Measurements from ENCODE around the gene HVCN1.
A peak's percentile ranks its signal among the peaks of the same experiment; 100 is the strongest.
"Not testable (repeated sequence)": the region's sequence is repeated elsewhere in the genome, so short reads cannot be mapped to it uniquely, and the experiment has no call there.

Gene HVCN1

DNA sequence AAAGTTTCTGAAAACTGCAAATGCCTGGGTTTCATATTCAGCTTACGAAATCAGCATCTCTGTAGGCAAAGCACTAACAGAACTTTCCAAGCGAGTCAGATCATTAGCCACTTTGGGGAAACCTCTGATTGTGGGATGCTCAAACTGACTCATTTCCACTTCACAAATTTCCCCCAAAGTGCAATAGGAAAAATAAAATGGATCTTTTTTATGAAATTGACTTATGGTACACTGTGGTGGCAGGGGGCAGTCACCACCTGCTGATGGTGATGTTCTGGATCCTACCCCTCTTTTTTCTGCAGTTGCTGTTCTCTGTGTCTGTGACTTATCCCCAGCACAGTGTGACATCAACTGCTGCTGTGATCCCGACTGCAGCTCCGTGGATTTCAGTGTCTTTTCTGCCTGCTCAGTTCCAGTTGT lies 69.4 kb downstream of the HVCN1 start:
- peak in 1 of 4 experiments; percentile 25 for DNase-seq (ENCODE audit: low read depth in 4 of 4, low spot score in 1 of 4)

DNA sequence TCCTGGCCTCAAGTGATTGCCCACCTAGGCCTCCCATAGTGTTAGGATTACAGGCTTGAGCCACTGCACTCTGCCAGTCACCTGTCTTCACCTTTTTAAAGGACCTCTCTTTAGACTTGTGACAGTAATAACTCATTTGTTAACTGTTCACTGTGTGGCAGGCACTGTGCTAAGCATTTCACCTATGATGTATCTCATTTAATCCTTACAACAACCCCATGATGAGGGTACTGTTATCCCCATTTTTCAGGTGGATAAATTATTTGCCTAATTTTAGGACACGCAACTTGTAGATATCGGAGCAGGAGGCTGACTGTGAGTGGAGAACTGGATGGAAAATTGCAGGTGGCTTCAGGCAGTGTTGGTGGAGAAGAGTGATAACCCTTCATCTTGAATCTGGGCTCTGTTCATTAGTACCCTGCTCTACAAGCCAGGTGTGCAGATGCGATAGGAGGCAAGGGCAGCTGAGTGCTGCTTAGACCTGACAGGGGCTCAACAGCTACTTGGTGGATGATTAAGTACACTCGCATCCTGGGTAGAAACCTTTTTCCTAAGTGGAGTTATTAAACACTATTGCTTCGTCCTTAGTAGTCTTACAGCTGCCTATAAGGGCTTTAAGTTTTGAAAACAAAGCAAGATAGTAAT lies 72.3 kb downstream of the HVCN1 start:
- no peak for DNase-seq (ENCODE audit: low read depth in 4 of 4, low spot score in 1 of 4)

DNA sequence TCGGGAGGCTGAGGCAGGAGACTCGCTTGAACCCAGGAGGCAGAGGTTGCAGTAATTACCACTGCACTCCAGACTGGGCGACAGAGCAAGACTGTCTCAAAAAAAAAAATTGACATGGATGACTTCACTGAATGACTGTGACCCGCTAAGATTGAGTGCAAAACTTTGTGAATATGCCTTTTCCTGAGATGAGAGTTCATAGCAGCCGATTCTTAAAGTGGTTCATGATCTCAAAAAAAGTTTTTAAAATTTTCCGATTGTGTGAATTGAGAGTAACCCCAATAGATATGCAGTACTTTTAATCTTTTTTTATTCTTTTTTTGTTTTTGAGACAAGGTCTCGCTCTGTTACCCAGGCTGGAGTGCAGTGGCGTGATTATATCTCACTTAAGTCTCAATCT lies 73.7 kb downstream of the HVCN1 start:
- no peak for DNase-seq (ENCODE audit: low read depth in 4 of 4, low spot score in 1 of 4)

DNA sequence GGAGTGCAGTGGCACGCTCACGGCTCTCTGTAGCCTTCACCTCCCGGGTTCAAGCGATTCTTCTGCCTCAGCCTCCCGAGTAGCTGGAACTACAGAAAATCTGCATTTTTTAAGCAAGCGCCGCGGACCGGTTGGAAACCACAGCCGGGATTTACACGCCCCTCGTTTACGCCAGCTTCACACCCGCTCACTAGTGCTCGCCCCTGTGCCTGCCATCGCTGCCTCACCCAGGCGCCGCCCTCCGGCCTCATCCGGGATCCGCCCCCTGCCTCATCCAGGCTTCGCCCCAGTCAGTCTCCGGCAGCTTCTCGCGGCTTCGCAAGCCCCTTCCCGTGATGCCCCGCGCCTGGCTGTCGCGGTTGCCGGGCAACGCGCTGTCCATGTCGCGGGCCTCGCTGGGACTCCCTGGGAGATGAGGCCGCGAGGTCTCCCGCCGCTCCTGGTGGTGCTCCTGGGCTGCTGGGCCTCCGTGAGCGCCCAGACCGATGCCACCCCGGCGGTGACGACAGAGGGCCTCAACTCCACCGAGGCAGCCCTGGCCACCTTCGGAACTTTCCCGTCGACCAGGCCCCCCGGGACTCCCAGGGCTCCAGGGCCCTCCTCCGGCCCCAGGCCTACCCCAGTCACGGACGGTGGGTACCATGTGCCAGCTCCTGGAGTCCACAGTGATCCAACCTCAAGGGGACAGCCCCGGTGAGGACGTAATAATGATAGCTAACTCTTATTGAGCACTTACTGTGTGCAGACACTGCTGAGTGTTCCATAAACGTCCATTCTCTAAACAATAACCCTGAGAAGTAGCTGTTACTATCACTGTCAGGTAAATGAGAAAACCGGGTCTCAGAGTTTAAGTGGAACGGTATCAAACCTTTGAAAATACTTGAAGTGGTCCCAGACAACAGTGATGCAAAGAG lies 74.9 kb downstream of the HVCN1 start, which contains the start of gene TCTN1:
TCTN1 (plus strand) TSS at position 359 of the 914 bp plus-strand sequence; CDS start at position 413, 54 bp downstream.
- DNase-seq (ENCODE audit: low read depth in 4 of 4, low spot score in 1 of 4), result peak; percentile 90 to 98 (median 93)

DNA sequence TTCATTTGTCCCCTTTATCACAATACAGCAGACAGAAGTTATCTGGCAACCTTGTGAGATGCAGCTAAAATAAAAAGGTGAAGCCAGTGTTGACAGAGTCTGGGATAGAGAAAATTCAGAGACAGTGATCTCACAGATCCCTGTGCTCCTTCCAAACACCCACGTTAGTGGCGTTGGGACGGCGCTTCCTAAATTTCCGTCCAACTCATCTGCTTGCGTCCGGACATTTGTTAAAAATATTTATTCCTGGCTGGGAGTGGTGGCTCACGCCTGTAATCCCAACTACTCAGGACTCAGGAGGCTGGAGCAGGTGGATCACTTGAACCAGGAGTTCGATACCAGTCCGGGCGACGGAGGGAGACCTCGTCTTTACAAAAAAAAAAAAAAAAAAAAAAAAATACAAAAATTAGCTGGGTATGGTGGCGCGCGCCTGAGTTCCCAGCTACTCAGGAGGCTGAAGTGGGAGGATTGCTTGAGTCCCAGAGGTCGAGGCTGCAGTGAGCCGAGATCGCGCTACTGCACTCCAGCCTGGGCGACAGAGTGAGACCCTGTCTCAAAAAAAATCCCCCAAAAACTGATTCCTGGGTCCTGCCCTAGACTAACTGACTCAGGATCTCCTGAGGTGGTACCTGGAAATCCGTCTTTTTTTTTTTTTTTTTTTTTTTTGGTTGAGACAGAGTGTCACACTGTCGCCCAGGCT lies 75.7 kb downstream of the HVCN1 start:
- no peak for DNase-seq (ENCODE audit: low read depth in 4 of 4, low spot score in 1 of 4)

DNA sequence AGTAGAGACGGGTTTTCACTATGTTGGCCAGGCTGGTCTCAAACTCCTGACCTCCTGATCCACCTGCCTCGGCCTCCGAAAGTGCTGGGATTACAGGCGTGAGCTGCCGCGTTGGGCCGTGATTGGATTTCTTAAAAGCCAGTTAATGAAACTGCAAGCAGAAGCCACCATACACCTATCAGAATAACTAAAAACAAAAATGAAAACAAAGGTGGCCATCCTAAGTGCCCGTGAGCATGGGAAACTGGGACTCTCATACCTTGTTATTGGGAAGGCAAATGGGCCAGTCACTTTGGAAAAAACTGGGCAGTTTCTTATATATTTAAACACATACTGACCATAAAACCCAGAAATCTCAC lies 82.7 kb downstream of the HVCN1 start:
- DNase-seq (ENCODE audit: low read depth in 4 of 4, low spot score in 1 of 4), result no peak

DNA sequence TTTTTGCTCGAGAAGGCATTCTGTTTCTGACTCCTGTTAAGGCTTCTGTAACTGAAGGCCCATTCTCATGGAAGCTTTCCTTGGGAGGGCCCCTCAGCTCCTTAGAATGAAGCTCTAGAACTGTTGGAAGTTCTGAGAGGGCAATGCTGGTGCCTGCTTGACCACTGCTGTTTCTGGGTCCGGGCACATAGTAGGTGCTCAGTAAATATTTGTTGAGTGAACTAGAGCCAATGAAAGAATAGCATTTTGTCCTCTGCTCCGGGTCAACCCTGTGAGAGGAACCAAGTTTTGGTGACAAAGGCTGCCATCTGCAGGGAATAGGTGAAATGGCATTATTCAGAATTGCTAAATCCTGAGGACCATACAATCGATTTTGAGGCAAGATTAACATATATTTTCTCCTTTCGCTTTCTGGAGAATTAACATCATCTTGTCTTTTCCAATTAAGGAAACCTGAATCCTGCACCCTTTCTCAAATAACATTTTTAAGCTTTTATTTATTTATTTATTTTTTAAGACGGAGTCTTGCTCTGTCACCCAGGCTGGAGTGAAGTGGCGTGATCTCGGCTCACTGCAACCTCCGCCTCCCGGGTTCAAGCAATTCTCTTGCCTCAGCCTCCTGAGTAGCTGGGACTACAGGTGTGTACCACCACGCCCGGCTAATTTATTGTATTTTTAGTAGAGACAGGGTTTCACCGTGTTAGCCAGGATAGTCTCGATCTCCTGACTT lies 86.7 kb downstream of the HVCN1 start:
- DNase-seq (ENCODE audit: low read depth in 4 of 4, low spot score in 1 of 4), result not testable (repeated sequence)

DNA sequence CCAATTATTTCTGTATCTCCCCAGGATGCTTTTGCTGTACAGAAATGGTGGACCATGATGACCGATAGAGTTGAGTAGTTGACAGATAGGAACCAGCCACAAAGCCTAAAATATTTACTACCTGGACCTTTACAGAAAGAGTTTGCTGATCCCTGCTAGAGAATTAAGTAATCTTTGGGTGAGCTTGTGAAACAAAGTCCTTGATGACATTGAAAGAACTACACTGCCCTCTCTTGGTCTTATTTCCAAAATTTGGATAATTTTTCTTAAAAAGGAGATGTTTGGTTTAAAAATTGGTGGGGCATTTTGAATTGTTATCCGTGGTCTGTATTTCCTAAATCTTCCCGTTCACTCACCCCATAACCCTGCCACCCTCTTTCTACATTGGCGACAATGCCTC lies 88.7 kb downstream of the HVCN1 start:
- no peak for DNase-seq (ENCODE audit: low read depth in 4 of 4, low spot score in 1 of 4)

DNA sequence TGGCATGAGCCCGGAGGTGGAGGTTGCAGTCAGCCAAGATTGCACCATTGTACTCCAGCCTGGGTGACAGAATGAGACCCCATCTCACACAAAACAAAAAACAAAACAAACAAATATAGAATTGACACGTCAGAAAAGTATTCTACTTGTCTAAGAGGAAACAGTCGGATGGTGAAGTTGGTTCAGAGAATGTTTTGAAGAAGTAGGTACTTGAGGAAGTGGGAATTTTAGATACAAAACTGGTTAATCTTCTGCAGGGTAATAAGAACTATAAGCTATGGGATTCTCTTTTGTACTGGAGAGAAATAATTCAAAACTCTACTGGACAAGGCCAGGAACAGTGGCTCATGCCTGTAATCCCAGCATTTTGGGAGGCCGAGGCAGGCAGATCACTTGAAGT lies 89.6 kb downstream of the HVCN1 start:
- no peak for DNase-seq (ENCODE audit: low read depth in 4 of 4, low spot score in 1 of 4)

All from stimulated activated CD4-positive, alpha-beta T cell treated with anti-CD3 and anti-CD28 coated beads, Interleukin-1b, Interleukin-23, amount 100 ng/mL, for 24 hours (primary cell).